Subcutaneous adipose tissue (tissue), 4 donors: ENCODE results near the gene AQP5. TPM values are rescaled to one million over a fixed set of nuclear protein-coding genes. Genes with fewer than 3 reads are reported as not detected.

Experiments
- CTCF ChIP-seq: fragments of 450-650 bp; IDR thresholded peaks from one replicate; pipeline ENCODE4 v1.5.1; 2016; ENCODE audit warnings: low read depth, mild to moderate bottlenecking, control low read depth, antibody characterized with exemption, moderate library complexity
- total RNA-seq, 4 donors: library from RNA; depleted of rRNA; stranded (reverse); fragments of >200 nt; gene quantifications; one replicate each; pipeline ENCODE4 v1.1.0, GENCODE V29; 2016

AQP5 gene
- total RNA-seq, 4 donors from 2014 or later: not detected

DNA sequence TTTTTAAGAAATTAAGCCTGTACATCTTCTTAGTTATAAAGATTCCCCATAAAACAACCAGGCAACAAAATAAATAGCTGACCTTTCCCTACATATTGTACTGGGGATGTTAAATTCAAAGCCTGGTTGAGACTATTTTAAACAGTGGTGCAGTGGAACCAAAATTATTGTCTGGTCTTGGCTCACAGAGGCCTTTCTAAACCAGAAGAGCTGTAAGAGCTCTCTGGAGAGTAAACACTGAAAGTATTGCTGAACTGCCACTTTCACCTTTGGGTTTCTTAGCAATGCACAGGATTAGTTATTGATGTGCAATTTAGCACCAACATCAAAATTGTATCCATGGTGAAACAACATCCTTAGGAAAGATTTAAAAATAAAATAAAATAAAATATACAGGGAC is 43.0 kb downstream of the AQP5 start:
- TF ChIP-seq CTCF: no peak

DNA sequence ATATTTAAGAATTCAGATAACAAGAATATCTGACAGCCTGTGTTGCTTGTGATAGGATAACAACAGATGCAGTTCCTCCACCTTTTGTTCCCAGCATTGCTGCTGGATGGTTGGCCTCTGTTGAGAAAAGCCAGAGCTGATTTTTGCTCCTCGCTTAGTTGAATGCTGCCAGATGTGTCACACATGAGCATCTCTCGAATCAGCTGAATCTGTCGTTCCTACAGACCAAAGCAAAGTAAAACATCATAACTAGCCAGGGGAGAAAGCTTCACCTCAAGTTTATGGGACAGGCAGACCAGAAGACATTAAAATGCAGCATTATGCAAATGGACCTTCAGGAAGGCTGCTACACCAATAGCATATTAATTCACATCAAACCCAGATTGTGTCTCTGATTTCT is 43.5 kb downstream of the AQP5 start:
- TF ChIP-seq CTCF: no peak

DNA sequence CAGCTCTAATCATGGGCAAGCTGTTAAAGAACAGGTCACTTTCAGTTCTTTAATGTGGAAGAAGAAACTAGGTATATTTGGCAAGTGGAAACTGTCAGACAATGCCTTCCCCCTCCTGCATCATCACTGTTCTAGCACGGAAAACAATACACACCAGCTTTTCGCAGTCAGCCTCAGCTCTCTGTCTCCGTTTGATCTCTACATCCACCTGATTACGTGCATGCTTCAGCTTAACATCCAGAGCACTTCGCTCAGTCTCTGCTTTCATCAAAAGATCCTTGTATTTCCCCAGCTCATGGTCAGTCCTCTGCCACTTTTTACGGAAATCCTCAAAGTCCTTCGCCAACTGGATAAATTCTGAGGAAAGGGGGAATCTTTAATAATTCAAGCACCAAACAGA is 44.6 kb downstream of the AQP5 start:
- no peak for TF ChIP-seq CTCF

GRCh38 chr12:50006754-50007442 is 45.2 kb downstream of the AQP5 start:
- TF ChIP-seq CTCF: no peak

DNA sequence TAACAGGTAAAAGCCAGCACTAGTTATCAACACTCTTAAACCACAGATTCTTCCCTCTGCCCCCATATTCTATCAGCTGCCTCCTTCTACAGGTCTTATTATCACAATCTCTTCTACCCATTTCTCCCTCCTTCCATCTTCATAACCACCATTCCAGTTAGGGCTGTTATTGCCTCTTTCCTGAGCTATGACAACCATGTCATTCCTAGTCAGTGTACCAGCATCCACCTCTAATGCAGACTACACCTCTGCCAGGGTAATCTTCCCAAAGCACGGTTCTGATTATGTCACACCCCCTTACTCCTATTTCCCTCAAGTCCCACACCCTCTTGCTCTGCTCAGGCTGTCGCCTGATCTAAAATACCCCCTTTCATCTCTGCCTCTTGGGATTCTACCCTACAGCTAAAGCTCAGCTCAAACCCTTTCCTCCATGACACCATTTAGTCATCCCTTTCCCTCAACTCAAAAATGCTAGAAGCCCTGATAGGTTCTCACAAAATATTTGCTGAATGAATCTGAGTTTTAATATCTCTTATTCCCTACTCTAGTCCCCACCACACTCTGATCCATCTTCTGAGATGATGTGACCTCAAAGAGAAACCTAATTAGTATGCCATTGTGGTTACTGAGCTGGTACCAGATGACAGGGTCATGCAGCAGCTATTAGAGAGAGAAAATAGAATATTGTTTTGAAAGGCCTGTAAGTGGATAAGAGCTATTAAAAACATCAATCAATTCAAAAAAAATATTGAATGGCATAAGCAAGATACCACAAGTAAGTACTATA is 51.9 kb downstream of the AQP5 start:
- TF ChIP-seq CTCF: no peak

DNA sequence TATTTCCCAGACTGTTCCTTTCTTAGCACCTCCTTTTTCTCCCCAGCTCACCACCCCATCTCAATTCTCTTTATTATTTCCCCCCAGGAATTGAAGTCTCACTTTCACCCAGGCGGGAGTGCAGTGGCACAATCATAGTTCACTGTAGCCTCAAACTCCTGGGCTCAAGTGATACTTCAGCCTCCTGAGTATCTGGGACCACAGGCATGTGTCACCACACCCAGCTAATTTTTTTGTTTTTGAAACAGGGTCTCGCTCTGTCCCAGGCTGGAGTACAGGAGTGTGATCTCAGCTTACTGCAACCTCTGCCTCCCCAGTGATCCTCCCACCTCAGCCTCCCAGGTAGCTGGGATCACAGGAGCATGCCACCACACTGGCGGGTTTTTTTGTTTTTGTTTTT is 52.7 kb downstream of the AQP5 start:
- no peak for TF ChIP-seq CTCF

Other genes starting within 250 kb of the AQP5 start
- gene TMBIM6, start 220.3 kb upstream of the AQP5 start, total RNA-seq: 100 to 1,000 TPM; 263 to 522 (median 375) TPM
- gene NCKAP5L, start 133.5 kb upstream of the AQP5 start, total RNA-seq: 10 to 100 TPM in 3 of 4 donors, 1 to 10 TPM in 1; 9.1 to 23.9 (median 13.0) TPM
- 1 to 10 TPM; 1.9 to 3.4 (median 2.7) TPM for gene BCDIN3D, start 118.8 kb upstream of the AQP5 start, total RNA-seq
- 1 to 10 TPM in 1 of 4 donors, not detected in 3; 1.2 TPM for gene FAIM2, start 58.0 kb upstream of the AQP5 start, total RNA-seq
- gene AQP2, start 11.1 kb upstream of the AQP5 start, total RNA-seq: not detected
- 1 to 10 TPM in 1 of 4 donors, not detected in 3; 1.9 TPM for gene AQP6, start 11.1 kb downstream of the AQP5 start, total RNA-seq
- gene RACGAP1, start 63.6 kb downstream of the AQP5 start, total RNA-seq: 10 to 100 TPM in 3 of 4 donors, 1 to 10 TPM in 1; 5.5 to 18.5 (median 15.0) TPM
- 1 to 10 TPM in 2 of 4 donors, under 1 TPM in 2; 0.38 to 3.1 (median 1.0) TPM for gene ASIC1, start 95.7 kb downstream of the AQP5 start, total RNA-seq
- 10 to 100 TPM; 44.7 to 61.6 (median 46.5) TPM for gene SMARCD1, start 123.5 kb downstream of the AQP5 start, total RNA-seq
- gene GPD1, start 142.1 kb downstream of the AQP5 start, total RNA-seq: 1,000 to 10,000 TPM; 1,589 to 4,641 (median 3,196) TPM
- gene COX14, start 150.4 kb downstream of the AQP5 start, total RNA-seq: 100 to 1,000 TPM; 106 to 258 (median 118) TPM
- 10 to 100 TPM; 20.9 to 33.7 (median 27.0) TPM for gene CERS5, start 205.5 kb downstream of the AQP5 start, total RNA-seq